ENCODE results near the gene RABGEF1. TPM values are rescaled to one million over a fixed set of nuclear protein-coding genes. Genes with fewer than 3 reads are reported as not detected.
"Not testable (repeated sequence)": the region's sequence is repeated elsewhere in the genome, so short reads cannot be mapped to it uniquely, and the experiment has no call there.

The RABGEF1 gene
- total RNA-seq, 1 experiment from 2014 or later, result 35.2 TPM

DNA sequence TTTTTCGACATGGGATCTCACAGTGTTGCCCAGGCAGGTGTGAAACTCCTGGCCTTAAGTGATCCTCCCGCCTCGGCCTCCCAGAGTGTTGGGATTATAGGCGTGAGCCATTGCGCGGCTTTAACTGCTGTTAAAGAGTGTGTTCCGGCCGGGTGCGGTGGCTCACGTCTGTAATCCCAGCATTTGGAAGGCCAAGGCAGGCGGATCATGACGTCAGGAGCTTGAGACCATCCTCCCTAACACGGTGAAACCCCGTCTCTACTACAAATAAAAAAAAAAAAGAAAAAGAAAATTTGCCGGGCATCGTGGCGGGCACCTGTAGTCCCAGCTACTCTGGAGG, 1.1 kb downstream of the RABGEF1 start:
- DNase-seq, result peak in 1 of 2 experiments; percentile 21
- Histone ChIP-seq H4K20me1 (ENCODE audit: insufficient read depth) (peaks cover under 1% of the 10 kb centered on the region; the same call in 1 of the 2 replicates), H3K4me3 (peak overlapping the region; percentile 71), H3K9me2 (ENCODE audit: insufficient read depth) (no peaks in the 10 kb centered on the region), H3K79me2 (ENCODE audit: low read depth) (peaks cover 76% of the 10 kb centered on the region), H3F3A (ENCODE audit: insufficient read depth, low read depth) (peaks cover 11% of the 10 kb centered on the region), H3K4me1 (replicated peaks; ENCODE audit: insufficient read depth) (peaks cover 13% of the 10 kb centered on the region; the same call in 1 of the 2 replicates), H2AFZ (peak overlapping the region; percentile 76), H3K9me3 (ENCODE audit: insufficient read depth, low read depth) (no peaks in the 10 kb centered on the region), H3K36me3 (ENCODE audit: low read depth) (no peaks in the 10 kb centered on the region), H3K27ac (peak overlapping the region; percentile 62), H3K4me2 (peak overlapping the region; percentile 84), H3K27me3 (ENCODE audit: insufficient read depth, low read depth) (no peaks in the 10 kb centered on the region)
- POLR2A ChIA-PET (ENCODE audit: unreplicated experiment), result interaction anchor here (0.7 kb wide), 1 partner anchor 182 kb away, joined by 17 read pairs; no protein-coding TSS in a partner anchor
- intact Hi-C loops (cut with micrococcal nuclease; ENCODE audit: unreplicated experiment), result loop anchor here (2.0 to 5.0 kb wide), 2 partner anchors 59 to 256 kb away; partner anchors contain the start of genes SBDS and TYW1
- CTCF ChIA-PET, result no interaction called here
- TF ChIP-seq, protein P1, sequence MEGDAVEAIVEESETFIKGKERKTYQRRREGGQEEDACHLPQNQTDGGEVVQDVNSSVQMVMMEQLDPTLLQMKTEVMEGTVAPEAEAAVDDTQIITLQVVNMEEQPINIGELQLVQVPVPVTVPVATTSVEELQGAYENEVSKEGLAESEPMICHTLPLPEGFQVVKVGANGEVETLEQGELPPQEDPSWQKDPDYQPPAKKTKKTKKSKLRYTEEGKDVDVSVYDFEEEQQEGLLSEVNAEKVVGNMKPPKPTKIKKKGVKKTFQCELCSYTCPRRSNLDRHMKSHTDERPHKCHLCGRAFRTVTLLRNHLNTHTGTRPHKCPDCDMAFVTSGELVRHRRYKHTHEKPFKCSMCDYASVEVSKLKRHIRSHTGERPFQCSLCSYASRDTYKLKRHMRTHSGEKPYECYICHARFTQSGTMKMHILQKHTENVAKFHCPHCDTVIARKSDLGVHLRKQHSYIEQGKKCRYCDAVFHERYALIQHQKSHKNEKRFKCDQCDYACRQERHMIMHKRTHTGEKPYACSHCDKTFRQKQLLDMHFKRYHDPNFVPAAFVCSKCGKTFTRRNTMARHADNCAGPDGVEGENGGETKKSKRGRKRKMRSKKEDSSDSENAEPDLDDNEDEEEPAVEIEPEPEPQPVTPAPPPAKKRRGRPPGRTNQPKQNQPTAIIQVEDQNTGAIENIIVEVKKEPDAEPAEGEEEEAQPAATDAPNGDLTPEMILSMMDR (conservative IDR thresholded peaks at IDR 0.05), result no peak
- TF ChIP-seq EZH2 (IDR thresholded peaks at IDR 0.05; ENCODE audit: low read depth), result no peak
- no TSS peak for BruUV-seq (replicated peaks)

DNA sequence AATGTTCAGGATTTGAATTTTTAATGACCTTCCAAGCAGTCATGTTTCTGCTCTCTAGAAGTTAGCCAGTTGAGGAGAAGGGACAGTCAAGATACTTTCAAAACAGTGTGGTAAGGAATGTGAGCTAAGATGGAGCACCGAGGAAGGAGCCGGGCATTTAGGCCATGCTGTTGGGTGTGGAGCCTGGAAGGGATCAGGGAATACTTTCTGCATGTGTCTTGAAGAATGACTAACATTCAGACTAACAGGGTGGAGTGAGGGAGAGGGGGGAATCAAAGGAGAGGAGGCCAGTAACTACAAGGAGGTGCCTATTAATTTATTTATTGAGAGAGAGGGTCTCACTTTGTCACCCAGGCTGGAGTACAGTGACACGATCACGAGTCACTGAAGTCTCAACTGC, 1.8 kb downstream of the RABGEF1 start:
- Histone ChIP-seq H3K4me3 (peak overlapping the region; percentile 71), H3K79me2 (ENCODE audit: low read depth) (peaks cover 83% of the 10 kb centered on the region), H3K4me1 (replicated peaks; ENCODE audit: insufficient read depth) (peaks cover 13% of the 10 kb centered on the region; the same call in 1 of the 2 replicates), H3K27ac (peak overlapping the region; percentile 62; the same call in 1 of the 2 replicates), H3F3A (ENCODE audit: insufficient read depth, low read depth) (peaks cover 11% of the 10 kb centered on the region), H3K4me2 (peak overlapping the region; percentile 84)
- H3K9me2 ChIP-seq (ENCODE audit: insufficient read depth); H3K9me3 ChIP-seq (ENCODE audit: insufficient read depth, low read depth); H3K27me3 ChIP-seq (ENCODE audit: insufficient read depth, low read depth); BruUV-seq (replicated peaks); H2AFZ ChIP-seq; H3K36me3 ChIP-seq (ENCODE audit: low read depth); H4K20me1 ChIP-seq (ENCODE audit: insufficient read depth): not testable (repeated sequence)
- DNase-seq, result peak; percentile 17 to 63
- POLR2A ChIA-PET (ENCODE audit: unreplicated experiment), result interaction anchor here (0.7 kb wide), 1 partner anchor 183 kb away, joined by 17 read pairs; no protein-coding TSS in a partner anchor
- intact Hi-C loops (cut with micrococcal nuclease; ENCODE audit: unreplicated experiment), result loop anchor here (5.0 kb wide), 1 partner anchor 255 kb away; the partner anchor contains the start of genes SBDS and TYW1
- CTCF ChIA-PET, result interaction anchor here (0.5 kb wide), 1 partner anchor 66 kb away, joined by 3 read pairs; no protein-coding TSS in a partner anchor

DNA sequence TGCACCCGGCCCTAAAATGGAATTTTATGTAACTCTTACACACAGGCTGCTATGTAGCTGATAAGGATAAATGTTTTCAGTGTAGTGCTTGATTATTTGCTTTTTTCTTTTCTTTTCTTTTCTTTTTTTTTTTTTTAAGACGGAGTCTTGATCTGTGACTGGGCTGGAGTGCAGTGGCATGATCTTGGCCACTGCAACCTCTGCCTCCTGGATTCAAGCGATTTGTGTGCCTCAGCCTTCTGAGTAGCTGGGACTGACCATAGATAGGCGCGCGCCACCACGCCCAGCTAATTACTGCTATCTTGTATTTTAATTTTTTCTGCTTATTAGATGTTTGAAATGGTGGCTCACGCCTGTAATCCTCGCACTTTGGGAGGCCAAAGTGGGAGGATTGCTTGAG, 3.4 kb downstream of the RABGEF1 start:
- H3K79me2 ChIP-seq (ENCODE audit: low read depth), result peaks cover 92% of the 10 kb centered on the region
- H3K36me3 ChIP-seq (ENCODE audit: low read depth), result no peaks in the 10 kb centered on the region
- no peak overlapping the region for H3K4me3 ChIP-seq
- ChIA-PET POLR2A (ENCODE audit: unreplicated experiment) (no interaction called here), CTCF (interaction anchor here (1.3 kb wide), 1 partner anchor 10 kb away, joined by 11 read pairs; no protein-coding TSS in a partner anchor)
- peaks cover 12% of the 10 kb centered on the region; the same call in 1 of the 2 replicates for H3K4me1 ChIP-seq (replicated peaks; ENCODE audit: insufficient read depth)
- peaks cover 20% of the 10 kb centered on the region for H4K20me1 ChIP-seq (ENCODE audit: insufficient read depth)
- no peak overlapping the region for H2AFZ ChIP-seq
- no peaks in the 10 kb centered on the region for H3K27me3 ChIP-seq (ENCODE audit: insufficient read depth, low read depth)
- no peaks in the 10 kb centered on the region for H3K9me2 ChIP-seq (ENCODE audit: insufficient read depth)
- TF ChIP-seq EZH2 (IDR thresholded peaks at IDR 0.05; ENCODE audit: low read depth), result no peak
- TF ChIP-seq, protein P1 (conservative IDR thresholded peaks at IDR 0.05), result no peak
- BruUV-seq (replicated peaks), result no TSS peak
- peaks cover 15% of the 10 kb centered on the region for H3F3A ChIP-seq (ENCODE audit: insufficient read depth, low read depth)
- no peak overlapping the region for H3K4me2 ChIP-seq
- no peak overlapping the region for H3K27ac ChIP-seq
- intact Hi-C loops (cut with micrococcal nuclease; ENCODE audit: unreplicated experiment), result loop anchor here (5.0 kb wide), 1 partner anchor 253 kb away; the partner anchor contains the start of genes SBDS and TYW1
- DNase-seq, result no peak
- H3K9me3 ChIP-seq (ENCODE audit: insufficient read depth, low read depth), result no peaks in the 10 kb centered on the region

All from PC-9 (cell line).